GM12892 (cell line): ENCODE data around the gene INAVA.

ENCODE experiments used
- POLR2A ChIP-seq: IDR thresholded peaks from 2 replicates; pipeline ENCODE4 v1.6.1; 2011; ENCODE audit warnings: low read depth, low read length, control low read depth
- POLR2AphosphoS5 ChIP-seq: IDR thresholded peaks from 2 replicates; pipeline ENCODE4 v1.6.1; 2011; ENCODE audit warnings: low read depth, low read length, control low read depth
- TAF1 ChIP-seq: IDR thresholded peaks from 2 replicates; pipeline ENCODE4 v1.6.1; 2011; ENCODE audit warnings: low read depth, mild to moderate bottlenecking, control low read depth, low read length, borderline replicate concordance

- TF ChIP-seq POLR2AphosphoS5 (no peak), POLR2A (no peak), TAF1 (no peak)
These were observed 68.4 kb downstream of the INAVA start for GRCh38 chr1:200963076-200963475.
